ENCODE measurements around the gene RASAL2. TPM values are rescaled to one million over a fixed set of nuclear protein-coding genes. Genes with fewer than 3 reads are reported as not detected.

The RASAL2 gene
- total RNA-seq, 3 donors from 2014 or later = 28.5 to 41.0 (median 40.5) TPM

- H3K27me3 ChIP-seq = no peaks in the 10 kb centered on the region
- H3K4me3 ChIP-seq = no peak overlapping the region
- intact Hi-C loops (cut with DNase I; ENCODE audit: low total_unique reads) = no loop called here
- H3K9me3 ChIP-seq = no peaks in the 10 kb centered on the region
- H3K36me3 ChIP-seq = no peaks in the 10 kb centered on the region
- no peaks in the 10 kb centered on the region for H3K4me1 ChIP-seq
- no peak for DNase-seq (ENCODE audit: low spot score in 2 of 2)
- TF ChIP-seq POLR2AphosphoS5 (IDR thresholded peaks at IDR 0.05) = no peak
- no peak for TF ChIP-seq CTCF (IDR thresholded peaks at IDR 0.05)
- TF ChIP-seq POLR2A (IDR thresholded peaks at IDR 0.05) = no peak
- H3K27ac ChIP-seq = no peak overlapping the region
Observed at GRCh38 chr1:178323067-178323466, 229.2 kb downstream of the RASAL2 start.

DNA sequence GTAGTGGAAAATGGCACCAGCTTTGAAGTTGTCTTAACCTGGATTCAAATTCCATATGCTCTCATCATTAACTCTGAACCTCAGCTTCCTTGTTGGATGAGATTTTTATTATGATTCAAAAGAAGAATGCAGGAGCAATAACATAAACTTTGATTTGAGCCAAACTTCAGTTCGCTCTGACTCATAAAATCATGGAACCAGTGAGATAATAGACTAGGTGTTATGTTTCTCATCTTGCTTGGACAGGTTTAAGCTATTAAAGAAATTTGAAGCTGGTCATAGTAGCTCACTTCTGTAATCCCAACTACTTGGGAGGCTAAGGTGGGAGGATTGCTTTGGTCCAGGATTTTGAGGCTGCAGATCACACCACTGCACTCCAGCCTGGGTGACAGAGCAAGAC is 230.1 kb downstream of the RASAL2 start:
- no peaks in the 10 kb centered on the region for H3K36me3 ChIP-seq
- no peak overlapping the region for H3K4me3 ChIP-seq
- H3K4me1 ChIP-seq = no peaks in the 10 kb centered on the region
- DNase-seq (ENCODE audit: low spot score in 2 of 2) = no peak
- intact Hi-C loops (cut with DNase I; ENCODE audit: low total_unique reads) = no loop called here
- H3K27me3 ChIP-seq = no peaks in the 10 kb centered on the region
- TF ChIP-seq CTCF (IDR thresholded peaks at IDR 0.05) (no peak), POLR2A (IDR thresholded peaks at IDR 0.05) (no peak), POLR2AphosphoS5 (IDR thresholded peaks at IDR 0.05) (no peak)
- no peak overlapping the region for H3K27ac ChIP-seq
- no peaks in the 10 kb centered on the region for H3K9me3 ChIP-seq

DNA sequence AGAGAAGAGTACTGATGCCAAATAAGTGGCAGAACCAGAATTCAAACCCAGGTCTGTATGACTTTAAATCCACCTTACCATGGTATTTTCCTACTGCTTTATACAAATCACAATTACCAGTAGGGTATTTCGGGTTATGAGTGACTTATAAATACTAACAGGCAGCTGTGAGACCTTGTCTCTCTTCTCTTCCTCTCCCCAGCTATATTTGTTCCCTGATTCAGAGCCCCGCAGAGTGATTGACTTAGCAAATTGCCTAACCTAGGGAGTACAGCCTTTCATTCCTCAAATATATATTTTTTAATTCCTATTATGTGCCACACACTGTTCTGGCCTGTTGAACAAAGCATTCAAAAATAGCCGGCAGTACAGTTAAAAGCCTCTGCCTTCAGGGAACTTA is 234.8 kb downstream of the RASAL2 start:
- Histone ChIP-seq H3K4me3 (no peak overlapping the region), H3K36me3 (no peaks in the 10 kb centered on the region), H3K27ac (no peak overlapping the region), H3K27me3 (no peaks in the 10 kb centered on the region), H3K9me3 (no peaks in the 10 kb centered on the region), H3K4me1 (no peaks in the 10 kb centered on the region)
- no peak for TF ChIP-seq POLR2AphosphoS5 (IDR thresholded peaks at IDR 0.05)
- no peak for TF ChIP-seq POLR2A (IDR thresholded peaks at IDR 0.05)
- no peak for TF ChIP-seq CTCF (IDR thresholded peaks at IDR 0.05)
- intact Hi-C loops (cut with DNase I; ENCODE audit: low total_unique reads) = no loop called here
- DNase-seq (ENCODE audit: low spot score in 2 of 2) = no peak

- no peak for DNase-seq (ENCODE audit: low spot score in 2 of 2)
- Histone ChIP-seq H3K27ac (no peak overlapping the region), H3K27me3 (no peaks in the 10 kb centered on the region), H3K4me3 (no peak overlapping the region), H3K36me3 (no peaks in the 10 kb centered on the region), H3K9me3 (no peaks in the 10 kb centered on the region), H3K4me1 (no peaks in the 10 kb centered on the region)
- intact Hi-C loops (cut with DNase I; ENCODE audit: low total_unique reads) = no loop called here
- TF ChIP-seq POLR2A (IDR thresholded peaks at IDR 0.05) (no peak), CTCF (IDR thresholded peaks at IDR 0.05) (no peak), POLR2AphosphoS5 (IDR thresholded peaks at IDR 0.05) (no peak)
Observed at GRCh38 chr1:178330153-178330552, 236.2 kb downstream of the RASAL2 start.

DNA sequence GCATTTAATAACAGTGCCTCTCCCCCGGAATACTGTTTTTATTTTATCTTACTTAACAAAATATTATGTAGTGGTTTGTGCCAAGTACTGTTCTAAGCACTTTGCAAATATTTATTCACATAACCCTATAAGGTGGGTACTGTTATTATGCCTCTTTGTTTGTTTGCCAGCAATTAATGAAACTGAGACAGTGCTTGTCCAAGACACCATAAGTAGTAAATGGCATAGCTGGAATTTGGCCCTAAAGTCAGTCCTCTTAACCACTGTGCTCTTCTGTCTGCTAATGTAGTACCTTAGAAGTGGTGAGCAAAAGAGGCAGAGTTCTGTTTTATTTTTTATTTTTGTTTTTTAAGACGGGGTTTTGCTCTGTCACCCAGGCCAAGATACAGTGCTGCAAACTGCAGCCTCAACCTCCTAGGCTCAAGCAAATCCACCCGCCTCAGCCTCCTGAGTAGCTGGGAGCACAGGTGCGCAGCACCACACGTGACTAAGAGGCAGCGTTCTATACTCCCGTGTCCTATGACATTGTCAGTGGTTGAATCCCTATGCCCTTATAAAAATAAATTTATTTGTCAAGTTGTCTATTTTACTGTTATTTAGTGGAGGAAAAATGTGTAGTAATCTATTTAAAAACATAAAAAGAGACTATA is 237.1 kb downstream of the RASAL2 start:
- Histone ChIP-seq H3K36me3 (no peaks in the 10 kb centered on the region), H3K9me3 (no peaks in the 10 kb centered on the region), H3K27ac (no peak overlapping the region), H3K27me3 (no peaks in the 10 kb centered on the region), H3K4me3 (no peak overlapping the region), H3K4me1 (no peaks in the 10 kb centered on the region)
- intact Hi-C loops (cut with DNase I; ENCODE audit: low total_unique reads) = no loop called here
- TF ChIP-seq POLR2A (IDR thresholded peaks at IDR 0.05) = no peak
- no peak for TF ChIP-seq CTCF (IDR thresholded peaks at IDR 0.05)
- TF ChIP-seq POLR2AphosphoS5 (IDR thresholded peaks at IDR 0.05) = no peak
- no peak for DNase-seq (ENCODE audit: low spot score in 2 of 2)
